Measurements from ENCODE around the gene NDUFC2.
"Not testable (repeated sequence)": the region's sequence is repeated elsewhere in the genome, so short reads cannot be mapped to it uniquely, and the experiment has no call there.

The NDUFC2 gene

DNA sequence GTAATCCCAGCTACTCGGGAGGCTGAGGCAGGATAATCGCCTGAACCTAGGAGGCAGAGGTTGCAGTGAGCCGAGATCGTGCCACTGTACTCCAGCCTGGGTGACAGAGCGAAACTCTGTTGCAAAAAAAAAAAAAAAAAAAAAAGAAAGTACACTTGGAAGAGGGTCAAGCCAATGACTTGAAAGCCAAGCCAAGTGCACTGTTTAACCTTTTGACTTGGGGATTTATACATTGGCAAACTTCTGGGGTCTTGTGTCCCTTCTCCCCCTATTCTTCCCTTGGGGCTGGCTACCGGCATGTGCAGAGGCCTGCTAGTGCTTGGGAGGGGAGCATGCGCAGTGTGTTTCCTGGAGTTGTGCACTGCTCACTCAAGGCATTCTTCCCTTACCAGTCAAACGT, 30.3 kb downstream of the NDUFC2 start:
- DNase-seq, result no peak

DNA sequence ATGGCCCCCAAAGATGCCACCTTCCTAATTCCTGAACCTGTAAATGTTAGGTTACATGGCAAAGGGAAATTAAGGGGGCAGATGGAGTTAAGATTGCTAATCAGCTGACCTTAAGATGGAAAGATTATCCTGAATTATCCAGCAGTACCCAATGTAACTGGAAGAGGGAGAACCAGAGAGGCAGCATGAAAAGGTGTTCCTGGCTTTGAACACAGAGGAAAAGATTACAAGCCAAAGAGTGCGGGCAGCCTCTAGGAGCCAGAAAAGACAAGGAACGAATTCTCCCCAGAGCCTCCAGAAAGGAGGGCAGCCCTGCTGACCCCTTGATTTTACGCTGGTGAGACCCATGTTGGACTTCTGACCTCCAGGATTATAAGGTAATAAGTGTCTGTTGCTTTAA, 31.1 kb downstream of the NDUFC2 start:
- DNase-seq, result no peak

DNA sequence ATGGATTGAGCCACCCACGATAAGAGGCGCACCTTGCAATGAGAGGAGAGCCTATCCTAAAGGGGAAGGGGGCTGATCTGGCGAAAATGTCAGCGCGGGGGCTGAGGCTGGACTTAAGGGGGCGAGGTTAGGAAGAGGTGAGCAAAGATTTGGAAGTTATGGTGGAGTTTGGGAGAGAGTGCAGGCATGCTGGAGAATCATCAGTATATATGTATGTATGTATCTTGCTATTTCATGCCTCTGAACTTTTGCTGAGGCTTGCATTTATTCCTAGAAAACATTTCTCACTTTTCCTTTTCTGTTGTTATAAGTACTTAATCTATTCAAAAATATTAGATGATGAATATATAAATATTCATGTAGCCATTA, 33.2 kb downstream of the NDUFC2 start:
- DNase-seq, result no peak

DNA sequence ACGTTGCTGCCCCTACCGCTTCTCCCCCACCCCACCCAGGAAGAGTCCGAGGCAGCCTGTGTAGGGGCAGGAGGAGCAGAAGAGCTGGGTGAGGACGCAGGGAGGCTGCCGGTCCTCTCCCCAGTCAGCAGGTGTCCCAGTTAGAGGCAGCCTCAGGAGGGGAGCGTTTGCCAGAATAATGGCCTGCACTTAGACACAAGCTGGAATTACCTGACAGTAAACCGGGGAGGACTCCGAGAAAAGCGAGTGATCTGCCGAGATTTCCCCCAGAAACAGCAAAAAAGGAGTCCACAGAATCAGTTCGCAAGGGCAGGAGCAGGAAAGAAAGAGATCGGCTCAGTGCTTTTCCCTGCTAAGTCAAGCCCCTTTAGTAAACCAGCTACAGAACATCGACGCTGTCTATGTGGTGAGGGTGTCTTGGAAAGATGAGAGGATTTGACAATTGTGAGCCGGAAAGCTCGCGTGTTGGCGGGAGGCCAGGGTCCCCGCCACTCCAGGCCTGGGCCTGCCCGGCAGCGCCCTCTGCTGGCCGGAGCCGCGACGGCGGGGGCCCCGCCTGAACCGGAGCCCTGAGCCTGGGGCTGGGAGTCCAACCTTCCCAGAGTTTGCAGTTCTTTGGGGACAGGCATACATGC, 33.7 kb downstream of the NDUFC2 start:
- peak; percentile 45 for DNase-seq

DNA sequence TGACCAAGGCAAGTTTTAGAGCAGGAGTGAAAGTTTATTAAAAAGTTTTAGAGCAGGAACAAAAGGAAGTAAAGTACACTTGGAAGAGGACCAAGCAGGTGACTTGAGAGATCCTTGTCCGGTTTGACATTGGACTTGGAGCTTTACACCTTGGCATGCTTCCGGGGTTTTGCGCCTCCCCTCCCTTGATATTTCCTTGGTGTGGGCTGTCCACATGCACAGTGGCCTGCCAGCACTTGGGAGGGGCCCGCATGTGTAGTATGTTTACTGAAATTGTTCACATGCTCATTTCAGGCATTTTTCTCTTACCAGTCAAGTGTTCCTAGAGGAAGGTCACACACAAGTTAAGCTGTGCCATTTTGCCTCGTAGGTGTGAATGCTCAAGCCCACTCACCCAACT, 35.0 kb downstream of the NDUFC2 start:
- DNase-seq, result no peak

DNA sequence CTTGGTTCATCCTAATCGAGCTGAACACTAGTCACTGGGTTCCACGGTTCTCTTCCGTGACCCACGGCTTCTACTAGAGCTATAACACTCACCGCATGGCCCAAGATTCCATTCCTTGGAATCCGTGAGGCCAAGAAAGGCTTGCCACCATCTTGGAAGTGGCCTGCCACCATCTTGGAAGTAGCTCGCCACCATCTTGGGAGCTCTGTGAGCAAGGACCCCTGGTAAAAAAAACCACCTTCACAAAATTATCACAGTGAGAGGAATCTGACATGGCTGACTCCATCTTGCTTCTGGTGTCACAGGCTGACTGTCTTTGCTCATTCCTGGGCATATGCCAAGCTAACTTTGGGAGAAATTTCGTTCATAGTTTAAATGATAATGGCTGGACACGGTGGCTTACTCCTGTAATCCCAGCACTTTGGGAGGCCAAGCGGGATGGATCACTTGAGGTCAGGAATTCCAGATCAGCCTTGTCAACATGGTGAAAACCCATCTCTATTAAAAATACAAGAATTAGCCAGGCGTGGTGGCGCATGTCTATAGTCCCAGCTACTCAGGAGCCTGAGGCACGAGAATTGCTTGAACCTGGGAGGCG, 37.7 kb downstream of the NDUFC2 start:
- no peak for DNase-seq

DNA sequence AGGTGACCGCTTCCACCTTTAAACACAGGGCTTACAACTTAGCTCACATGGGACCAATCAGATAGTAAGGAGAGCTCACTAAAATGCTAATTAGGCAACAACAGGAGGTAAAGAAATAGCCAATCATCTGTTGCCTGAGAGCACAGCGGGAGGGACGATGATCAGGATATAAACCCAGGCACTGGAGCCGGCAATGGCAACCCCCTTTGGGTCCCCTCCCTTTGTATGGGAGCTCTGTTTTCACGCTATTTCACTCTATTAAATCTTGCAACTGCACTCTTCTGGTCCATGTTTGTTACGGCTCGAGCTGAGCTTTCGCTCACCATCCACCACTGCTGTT, 38.3 kb downstream of the NDUFC2 start:
- DNase-seq, result not testable (repeated sequence)

DNA sequence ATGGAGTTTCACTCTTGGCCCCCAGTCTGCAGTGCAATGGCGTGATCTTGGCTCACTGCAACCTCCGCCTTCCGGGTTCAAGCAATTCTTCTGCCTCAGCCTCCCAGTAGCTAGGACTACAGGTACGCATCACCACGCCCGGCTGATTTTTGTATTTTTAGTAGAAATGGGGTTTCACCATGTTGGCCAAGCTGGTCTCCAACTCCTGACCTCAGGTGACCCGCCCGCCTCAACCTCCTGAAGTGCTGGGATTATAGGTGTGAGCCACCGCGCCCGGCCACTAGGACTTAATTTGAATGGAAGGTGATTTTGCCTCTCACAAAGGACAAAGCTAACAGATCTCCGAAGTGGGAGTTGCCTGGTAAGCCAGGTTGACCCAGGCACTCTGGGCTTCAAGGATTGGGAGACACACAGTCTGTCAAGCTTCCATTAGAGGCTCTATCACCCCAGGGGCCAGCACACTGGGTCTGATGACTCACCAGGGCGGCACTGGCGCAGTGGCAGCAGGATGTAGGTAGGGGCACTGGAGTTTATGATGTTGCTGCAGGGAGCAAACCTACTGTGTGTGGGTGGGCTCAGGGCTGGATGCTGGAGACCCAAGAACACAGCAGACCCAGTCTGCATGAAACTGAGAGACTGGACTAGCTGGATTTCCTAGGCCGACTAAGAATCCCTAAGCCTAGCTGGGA, 38.8 kb downstream of the NDUFC2 start:
- no peak for DNase-seq

DNA sequence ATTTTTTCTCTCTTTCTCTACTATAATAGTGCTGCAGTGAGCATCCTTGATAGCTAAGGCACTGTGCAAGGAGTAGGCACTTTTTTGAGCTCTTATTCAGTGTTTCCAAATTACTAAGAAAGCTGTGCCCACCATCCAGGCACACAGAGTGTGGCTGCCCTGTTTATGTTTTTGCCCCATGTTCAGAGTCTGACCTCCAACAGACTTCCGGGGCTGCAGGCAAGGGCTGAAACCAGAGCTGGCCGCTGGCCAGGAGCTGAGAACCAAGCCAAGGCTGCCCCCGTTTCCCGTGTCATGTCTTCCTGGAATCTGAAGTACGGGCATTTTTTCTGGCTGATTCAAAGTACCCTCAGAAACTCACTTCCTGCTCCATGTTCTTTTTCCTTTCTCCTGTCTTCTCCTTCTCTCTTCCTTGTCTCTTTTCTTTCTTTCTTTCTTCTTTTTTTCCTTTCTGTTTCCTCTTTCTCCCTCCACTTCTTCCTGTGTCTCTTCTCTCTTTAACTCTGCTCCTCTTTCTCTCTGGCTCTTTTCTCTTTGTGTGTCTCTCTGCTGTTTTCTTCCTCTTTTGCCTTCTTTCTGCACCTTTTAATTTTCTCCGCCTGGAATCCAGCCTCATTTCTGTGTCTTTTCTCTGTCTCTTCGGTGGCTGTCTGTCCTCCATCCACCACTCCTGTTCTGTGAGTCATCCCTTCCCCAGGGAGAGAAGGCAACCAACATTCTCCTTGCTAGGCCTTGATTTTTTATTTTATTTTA, 39.6 kb downstream of the NDUFC2 start:
- peak; percentile 2 for DNase-seq

DNA sequence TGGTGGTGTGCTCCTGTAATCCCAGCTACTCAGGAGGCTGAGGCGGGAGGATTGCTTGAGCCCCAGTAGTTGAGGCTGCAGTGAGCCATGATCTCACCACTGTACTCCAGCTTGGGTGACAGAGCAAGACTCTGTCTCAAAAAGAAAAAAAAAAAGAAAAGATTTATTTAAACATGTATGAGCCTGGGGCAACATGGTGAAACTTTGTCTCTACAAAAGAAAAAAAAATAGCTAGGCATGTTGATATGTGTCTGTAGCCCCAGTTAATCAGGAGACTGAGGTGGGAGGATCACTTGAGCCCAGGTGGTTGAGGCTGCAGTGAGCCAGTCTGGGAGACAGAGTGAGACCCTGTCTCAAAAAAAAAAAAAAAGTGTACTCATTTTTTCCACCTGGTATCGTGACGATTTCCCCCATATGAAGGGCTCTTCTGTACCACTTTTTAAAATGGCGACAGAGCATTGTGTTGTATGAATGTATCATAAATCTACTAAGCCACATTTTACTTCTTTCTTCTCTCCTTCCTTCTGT, 40.2 kb downstream of the NDUFC2 start:
- no peak for DNase-seq

DNA sequence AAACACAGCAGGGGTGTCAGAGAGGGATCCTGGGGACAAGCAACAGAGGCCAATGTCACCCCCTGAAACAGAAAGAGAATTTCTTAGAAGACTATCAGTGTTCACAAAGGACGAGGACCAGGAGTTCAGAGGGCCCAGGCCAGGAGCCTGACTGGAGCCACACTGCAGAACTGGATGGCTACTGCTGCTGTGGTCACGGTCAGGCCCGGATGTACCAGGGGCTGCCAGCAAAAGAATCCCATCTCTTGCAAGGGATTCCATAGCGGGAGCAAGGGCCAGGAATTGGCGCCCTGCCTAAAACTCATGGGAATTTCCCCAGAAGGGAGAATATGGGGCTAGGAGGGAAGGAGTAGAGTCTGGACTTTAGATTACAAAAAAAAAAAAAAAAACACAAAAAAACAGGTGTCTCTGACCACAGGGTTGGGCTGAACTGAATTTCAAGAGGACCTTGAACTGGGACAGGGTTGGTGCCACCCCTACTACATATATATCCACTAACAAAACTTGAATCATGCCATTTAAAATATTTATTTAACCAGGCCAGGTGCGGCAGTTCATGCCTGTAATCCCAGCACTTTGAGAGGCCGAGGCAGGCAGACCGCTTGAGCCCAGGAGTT, 40.9 kb downstream of the NDUFC2 start:
- DNase-seq, result no peak

DNA sequence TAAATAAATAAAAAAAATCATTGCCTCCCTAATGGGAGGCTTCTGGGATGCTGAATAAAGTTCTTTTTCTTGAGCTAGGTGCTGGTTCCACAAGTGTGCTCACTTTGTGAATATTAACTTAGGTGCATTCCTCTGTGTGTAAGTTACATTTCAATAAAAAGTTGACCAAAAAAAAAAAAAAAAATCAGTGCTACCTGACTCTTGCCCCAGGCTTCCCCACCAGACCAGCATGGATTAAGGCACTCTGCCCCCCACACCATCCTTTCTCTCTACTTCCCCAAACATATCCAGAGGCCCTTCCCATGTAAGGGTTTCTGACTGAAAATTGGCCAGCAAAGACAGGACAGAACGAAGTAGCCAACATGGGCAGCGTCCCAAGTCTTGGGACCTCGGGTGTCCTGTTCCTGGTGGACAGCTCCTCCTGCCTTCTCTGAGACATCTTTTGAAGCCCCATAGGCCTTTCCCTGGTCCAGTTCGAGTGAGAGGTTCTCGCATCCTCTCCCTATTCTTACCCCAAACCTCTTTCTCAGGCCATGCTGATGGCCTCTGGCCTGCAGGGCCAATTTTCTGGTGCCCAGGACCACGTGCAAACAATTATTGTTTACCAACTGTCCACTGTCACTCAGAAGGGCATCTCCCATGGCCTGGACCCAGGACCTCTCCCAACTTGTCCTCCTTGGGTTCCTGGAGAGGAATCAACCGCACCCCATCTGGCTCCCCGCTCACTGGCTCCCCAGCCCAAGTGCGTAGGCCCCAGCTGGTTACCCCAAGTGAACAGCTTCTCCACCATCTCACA, 41.6 kb downstream of the NDUFC2 start:
- no peak for DNase-seq

DNA sequence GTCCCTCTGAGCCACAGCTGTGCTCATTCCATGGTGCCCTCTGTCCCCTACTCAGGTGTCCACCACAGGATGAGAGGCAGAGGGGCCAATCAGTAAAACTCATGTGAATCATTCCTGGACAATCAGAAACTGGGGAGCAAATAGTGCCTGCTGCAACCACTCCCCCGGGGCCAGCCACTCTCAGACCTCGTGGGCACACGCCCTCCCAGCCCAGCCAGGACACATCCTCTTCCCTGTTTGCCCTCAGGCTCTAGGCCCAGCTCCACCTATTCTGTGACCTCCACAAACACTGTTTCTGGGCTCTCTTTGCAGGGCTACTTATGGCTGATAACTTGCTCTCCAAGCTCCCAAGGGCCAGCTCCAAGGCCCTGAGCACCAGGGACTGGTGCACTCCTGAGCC, 42.6 kb downstream of the NDUFC2 start:
- DNase-seq, result no peak

DNA sequence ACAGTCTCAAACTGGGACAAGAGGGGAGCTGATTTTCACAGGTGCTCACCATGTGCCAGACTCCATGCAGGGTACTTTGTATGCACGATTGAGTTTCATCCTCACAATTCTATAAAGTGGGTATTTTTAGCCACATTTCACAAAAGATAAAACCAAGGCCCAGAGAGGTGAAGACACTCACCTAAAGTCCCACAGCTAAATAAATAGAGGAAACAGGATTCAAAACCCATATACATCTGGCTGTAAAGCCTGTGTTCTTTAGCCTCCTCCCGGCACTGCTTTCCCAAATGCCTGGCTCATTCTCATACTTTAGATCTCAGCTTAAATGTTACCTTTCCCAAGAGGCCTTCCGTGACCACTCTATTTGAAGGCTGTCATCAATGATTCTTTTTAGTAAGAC, 43.3 kb downstream of the NDUFC2 start:
- DNase-seq, result no peak

DNA sequence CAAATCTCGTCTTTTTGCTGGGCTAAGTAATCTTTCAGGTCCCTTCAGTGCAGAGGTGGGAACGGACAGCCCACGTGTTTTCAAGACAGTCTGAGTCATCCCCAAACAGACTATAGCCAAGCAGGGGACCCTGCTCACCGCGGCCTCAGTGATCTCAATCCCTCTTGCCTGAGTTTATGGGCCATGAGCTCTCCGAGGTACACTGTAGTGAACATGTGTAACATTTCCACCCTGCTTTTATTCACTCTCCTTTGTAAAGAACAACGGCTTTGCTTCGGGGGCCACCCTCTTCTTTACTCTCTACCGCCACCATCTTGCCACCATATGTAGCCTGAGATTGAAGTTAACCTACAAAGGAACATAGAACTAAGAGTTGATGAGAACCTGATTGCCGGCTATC, 45.0 kb downstream of the NDUFC2 start:
- no peak for DNase-seq

DNA sequence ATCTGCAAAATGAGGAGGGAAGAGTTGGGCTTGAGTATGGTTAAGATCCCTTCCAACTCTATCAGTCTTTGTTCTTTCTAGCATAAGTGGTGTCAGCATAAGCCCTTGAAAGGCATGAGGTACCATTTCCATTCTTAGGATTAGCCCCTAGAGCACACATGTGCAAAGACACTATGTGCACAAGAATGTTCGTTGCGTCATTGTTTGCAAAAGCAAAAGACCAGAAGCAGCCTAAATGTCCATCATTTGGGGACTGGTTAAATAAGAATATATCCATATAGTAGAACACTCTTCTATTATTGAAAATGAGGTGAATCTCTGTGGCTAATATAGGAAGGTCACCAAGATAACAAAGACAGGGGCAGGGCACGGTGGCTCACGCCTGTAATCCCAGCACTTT, 46.6 kb downstream of the NDUFC2 start:
- no peak for DNase-seq

DNA sequence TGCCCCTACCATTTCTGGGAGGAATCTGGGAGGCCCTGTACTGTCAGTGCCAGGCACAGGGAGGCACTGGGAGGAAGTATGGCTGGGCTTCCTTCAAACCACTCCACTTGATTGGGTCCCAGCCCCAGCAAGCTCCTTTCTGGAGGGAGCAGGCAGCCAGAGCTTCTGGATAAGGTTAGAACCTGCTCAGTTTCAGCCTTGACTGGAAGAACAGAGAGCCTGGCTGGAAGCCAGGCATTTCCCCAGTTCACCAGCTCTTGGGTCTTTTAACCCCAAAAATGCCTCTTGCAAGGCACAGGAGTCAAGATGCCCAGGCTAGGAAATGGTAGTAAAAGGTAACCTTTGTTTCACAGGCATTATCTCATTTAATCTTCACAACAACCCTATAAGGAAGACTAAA, 47.6 kb downstream of the NDUFC2 start:
- DNase-seq, result peak; percentile 20

DNA sequence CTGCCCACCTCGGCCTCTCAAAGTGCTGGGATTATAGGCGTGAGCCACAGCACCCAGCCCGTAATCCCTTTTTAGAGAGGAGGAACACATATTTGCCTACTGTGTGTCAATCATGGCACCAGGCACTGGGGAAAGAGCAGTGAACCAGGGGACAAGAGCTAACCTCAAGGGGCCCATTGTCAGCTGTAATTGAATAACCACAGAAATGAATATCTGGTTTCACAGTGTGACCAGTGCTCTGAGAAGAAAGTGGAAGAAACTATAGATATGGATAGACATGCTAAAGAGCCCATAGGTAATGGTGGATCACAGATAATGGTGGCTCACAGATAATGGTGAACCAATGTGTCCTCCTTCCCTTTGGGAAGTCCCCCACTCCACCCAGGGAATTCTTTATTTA, 48.0 kb downstream of the NDUFC2 start:
- DNase-seq, result no peak

DNA sequence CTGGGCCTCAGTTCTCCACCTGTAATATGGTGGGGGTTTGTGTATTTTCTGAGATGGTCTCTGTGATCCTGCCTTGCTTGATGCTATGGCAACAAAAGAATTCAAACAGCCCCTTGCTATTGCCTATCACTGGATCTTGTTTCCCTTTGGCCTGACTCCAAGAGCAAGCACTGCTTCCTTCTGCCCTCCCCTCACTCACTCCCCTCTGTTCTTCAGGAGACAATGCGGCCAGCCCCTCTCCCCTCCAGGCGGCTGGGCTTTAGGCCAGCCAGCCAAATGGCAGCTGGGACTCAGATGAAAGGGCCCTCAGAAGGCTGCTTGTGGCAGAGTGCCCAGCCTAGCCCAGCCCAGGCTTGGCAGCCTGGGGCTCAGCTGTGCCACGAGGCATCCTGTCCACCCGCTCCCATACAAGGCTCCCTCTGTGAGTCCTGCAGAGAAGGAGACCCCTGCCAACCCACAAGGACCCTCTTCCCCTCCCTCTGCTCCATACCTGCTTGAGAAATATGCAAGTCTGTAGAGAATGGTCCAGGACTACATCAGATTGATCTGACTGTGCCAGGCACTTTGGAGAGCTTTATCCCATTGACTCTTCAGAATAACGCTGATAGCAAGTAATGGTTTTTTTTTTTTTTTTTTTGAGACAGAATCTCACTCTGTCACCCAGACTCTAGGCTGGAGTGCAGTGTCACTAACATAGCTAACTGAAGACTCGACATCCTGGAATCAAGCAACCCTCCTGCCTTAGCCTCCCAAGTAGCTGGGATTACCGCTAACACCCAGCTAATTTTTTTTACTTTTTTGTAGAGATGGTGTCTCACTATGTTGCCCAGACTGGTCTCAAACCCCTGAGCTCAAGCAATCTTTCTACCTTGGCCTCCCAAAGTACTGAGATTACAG, 49.0 kb downstream of the NDUFC2 start:
- peak; percentile 91 for DNase-seq

DNA sequence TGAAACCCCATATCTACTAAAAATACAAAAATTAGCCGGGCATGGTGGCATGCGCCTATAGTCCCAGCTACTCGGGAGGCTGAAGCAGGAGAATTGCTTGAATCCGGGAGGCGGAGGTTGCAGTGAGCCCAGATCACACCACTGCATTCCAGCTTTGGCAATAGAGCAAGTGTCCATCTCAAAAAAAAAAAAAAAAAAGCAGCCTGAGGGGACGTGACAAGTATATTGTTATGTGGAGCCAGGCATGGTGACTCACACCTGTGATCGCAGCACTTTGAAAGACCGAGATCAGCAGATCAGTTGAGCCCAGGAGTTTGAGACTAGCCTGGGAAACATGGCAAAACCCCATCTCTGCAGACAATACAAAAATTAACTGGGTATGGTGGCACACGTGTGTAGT, 51.2 kb downstream of the NDUFC2 start:
- not testable (repeated sequence) for DNase-seq

DNA sequence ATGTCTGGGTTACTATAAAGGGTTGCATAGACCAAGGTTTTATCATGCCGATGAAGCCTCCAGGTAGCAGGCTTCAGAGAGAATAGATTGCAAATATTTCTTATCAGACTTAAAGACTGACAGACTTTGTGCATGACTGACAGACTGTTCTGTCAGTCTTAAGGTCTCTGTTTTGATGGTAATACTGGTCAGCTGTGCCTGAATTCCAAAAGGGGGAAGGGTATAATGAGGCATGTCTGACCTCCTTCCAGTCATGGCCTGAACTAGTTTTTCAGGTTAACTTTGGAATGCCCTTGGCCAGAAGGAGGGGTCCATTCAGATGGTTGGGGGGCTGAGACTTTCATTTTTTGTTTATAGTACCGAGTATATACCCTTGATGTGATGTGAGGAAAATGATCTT, 51.9 kb downstream of the NDUFC2 start:
- no peak for DNase-seq

Measured in NCI-H1694 treated with DMSO at 0.1 percent for 48 hours (cell line).